Measurements from ENCODE around the gene FBXO28. TPM values are rescaled to one million over a fixed set of nuclear protein-coding genes. Genes with fewer than 3 reads are reported as not detected.

FBXO28 gene
- total RNA-seq, 1 donor from 2014 or later = 23.9 TPM

DNA sequence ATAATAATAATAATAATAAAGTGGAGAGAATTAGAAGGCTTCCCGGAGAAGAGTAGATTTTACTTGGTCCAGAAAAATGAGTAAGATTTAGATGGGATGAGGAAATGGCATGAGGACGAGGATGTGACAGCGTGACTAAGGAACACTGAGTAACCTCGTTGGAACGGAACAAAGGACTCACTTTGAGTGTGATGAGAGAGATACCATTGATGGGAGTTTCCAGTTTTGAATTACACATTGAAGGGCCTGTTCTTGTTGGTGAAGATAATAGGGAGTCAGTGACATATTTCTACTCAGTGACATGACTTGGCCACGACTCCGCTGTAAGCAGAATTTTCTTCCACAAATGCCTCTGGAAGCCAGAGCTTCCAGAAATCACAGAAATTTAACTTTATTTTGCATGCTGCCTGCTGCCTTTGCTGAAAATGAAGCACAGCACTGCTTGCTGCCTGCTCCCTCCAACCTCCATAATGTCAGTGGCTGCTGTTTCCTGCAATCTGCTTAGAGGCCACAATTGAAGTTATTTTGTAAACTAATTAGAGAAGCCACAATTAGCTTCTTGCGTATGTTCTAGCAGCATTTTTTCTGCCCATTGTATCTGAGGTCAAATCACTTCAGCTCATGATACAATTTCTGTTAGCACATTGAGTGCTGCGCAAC lies 33.7 kb upstream of the FBXO28 start:
- H3K4me3 Mint-ChIP-seq (ENCODE audit: unreplicated experiment) = no peak overlapping the region

DNA sequence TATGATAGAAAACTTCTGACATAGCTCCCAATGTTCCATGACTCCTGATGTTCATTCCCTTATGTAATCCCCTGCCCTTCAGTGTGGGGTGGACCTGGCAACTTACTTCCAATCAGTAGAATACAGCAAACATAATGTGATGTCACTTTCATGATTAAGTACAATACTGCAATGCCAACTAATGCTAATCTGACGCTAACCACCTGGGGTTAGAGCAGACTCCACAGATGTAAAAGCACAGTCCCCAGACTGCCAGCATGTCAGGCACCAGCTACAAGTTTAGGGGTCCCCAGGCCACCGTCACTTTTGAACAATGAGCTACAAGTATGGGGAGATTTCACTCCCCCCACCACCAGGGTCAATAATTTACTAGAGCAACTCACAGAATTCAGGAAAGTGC lies 32.3 kb upstream of the FBXO28 start:
- peaks cover 2% of the 10 kb centered on the region for H3K9me3 Mint-ChIP-seq (ENCODE audit: low read depth)
- TF ChIP-seq, protein P1, sequence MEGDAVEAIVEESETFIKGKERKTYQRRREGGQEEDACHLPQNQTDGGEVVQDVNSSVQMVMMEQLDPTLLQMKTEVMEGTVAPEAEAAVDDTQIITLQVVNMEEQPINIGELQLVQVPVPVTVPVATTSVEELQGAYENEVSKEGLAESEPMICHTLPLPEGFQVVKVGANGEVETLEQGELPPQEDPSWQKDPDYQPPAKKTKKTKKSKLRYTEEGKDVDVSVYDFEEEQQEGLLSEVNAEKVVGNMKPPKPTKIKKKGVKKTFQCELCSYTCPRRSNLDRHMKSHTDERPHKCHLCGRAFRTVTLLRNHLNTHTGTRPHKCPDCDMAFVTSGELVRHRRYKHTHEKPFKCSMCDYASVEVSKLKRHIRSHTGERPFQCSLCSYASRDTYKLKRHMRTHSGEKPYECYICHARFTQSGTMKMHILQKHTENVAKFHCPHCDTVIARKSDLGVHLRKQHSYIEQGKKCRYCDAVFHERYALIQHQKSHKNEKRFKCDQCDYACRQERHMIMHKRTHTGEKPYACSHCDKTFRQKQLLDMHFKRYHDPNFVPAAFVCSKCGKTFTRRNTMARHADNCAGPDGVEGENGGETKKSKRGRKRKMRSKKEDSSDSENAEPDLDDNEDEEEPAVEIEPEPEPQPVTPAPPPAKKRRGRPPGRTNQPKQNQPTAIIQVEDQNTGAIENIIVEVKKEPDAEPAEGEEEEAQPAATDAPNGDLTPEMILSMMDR (IDR thresholded peaks at IDR 0.05) = no peak
- peaks cover 4% of the 10 kb centered on the region for H3K4me1 Mint-ChIP-seq (ENCODE audit: low read depth)

More for the DNA sequence above, 33.7 kb upstream of the FBXO28 start:
- Mint-ChIP-seq H3K27me3 (ENCODE audit: low read depth) (peaks cover 8% of the 10 kb centered on the region), H3K36me3 (ENCODE audit: low read depth) (no peaks in the 10 kb centered on the region), H3K9me3 (ENCODE audit: low read depth) (peaks cover 2% of the 10 kb centered on the region), H3K4me1 (ENCODE audit: low read depth) (peaks cover 4% of the 10 kb centered on the region), H3K27ac (ENCODE audit: unreplicated experiment) (no peak overlapping the region)
- TF ChIP-seq, protein P1 (IDR thresholded peaks at IDR 0.05) = no peak
- no peak for DNase-seq (ENCODE audit: low spot score)

DNA sequence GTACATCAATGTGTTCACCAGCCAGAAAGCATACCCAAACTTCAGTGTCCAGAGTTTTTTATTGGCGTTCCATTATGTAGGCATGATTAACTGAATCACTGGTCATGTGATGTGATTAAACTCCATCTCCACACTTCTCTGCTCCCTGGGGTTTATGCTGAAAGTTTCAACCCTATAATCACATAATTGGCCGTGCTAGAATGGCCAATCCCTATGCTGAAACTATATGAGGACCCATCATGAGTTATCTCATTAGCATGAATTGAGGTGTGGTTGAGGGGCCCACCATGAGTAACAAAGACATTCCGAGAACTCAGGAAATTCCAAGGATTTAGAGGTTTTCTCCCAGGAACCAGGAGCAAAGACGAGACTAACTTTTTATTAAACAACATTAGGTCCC lies 31.8 kb upstream of the FBXO28 start:
- Mint-ChIP-seq H3K27ac (ENCODE audit: unreplicated experiment) (no peak overlapping the region), H3K27me3 (ENCODE audit: low read depth) (peaks cover 5% of the 10 kb centered on the region), H3K36me3 (ENCODE audit: low read depth) (no peaks in the 10 kb centered on the region), H3K9me3 (ENCODE audit: low read depth) (peaks cover 2% of the 10 kb centered on the region), H3K4me1 (ENCODE audit: low read depth) (peaks cover 4% of the 10 kb centered on the region), H3K4me3 (ENCODE audit: unreplicated experiment) (no peak overlapping the region)
- TF ChIP-seq, protein P1 (IDR thresholded peaks at IDR 0.05) = no peak
- DNase-seq (ENCODE audit: low spot score) = no peak

More for the DNA sequence above, 32.3 kb upstream of the FBXO28 start:
- Mint-ChIP-seq H3K27me3 (ENCODE audit: low read depth) (peaks cover 6% of the 10 kb centered on the region), H3K36me3 (ENCODE audit: low read depth) (no peaks in the 10 kb centered on the region), H3K27ac (ENCODE audit: unreplicated experiment) (no peak overlapping the region), H3K4me3 (ENCODE audit: unreplicated experiment) (no peak overlapping the region)
- no peak for DNase-seq (ENCODE audit: low spot score)

DNA sequence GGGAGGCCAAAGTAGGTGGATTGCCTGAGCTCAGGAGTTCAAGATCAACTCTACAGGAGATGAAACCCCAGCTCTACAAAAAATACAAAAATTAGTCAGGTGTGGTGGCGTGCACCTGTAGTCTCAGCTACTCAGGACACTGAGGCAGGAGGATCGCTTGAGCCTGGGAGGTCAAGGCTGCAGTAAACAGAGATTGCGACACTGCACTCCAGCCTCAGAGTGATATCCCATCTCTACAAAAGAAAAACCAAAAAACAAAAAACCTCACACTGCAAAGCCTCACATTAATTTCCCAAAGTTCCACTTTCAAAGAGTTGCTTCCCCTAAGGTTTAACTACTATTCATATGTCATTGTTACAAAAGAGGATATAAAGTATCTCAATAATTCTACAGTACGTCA lies 29.0 kb upstream of the FBXO28 start:
- H3K4me3 Mint-ChIP-seq (ENCODE audit: unreplicated experiment) = no peak overlapping the region
- no peak overlapping the region for H3K27ac Mint-ChIP-seq (ENCODE audit: unreplicated experiment)
- TF ChIP-seq, protein P1 (IDR thresholded peaks at IDR 0.05) = no peak
- H3K27me3 Mint-ChIP-seq (ENCODE audit: low read depth) = peaks cover 7% of the 10 kb centered on the region
- peaks cover 9% of the 10 kb centered on the region for H3K4me1 Mint-ChIP-seq (ENCODE audit: low read depth)
- no peak for DNase-seq (ENCODE audit: low spot score)
- peaks cover 2% of the 10 kb centered on the region for H3K9me3 Mint-ChIP-seq (ENCODE audit: low read depth)
- H3K36me3 Mint-ChIP-seq (ENCODE audit: low read depth) = no peaks in the 10 kb centered on the region

DNA sequence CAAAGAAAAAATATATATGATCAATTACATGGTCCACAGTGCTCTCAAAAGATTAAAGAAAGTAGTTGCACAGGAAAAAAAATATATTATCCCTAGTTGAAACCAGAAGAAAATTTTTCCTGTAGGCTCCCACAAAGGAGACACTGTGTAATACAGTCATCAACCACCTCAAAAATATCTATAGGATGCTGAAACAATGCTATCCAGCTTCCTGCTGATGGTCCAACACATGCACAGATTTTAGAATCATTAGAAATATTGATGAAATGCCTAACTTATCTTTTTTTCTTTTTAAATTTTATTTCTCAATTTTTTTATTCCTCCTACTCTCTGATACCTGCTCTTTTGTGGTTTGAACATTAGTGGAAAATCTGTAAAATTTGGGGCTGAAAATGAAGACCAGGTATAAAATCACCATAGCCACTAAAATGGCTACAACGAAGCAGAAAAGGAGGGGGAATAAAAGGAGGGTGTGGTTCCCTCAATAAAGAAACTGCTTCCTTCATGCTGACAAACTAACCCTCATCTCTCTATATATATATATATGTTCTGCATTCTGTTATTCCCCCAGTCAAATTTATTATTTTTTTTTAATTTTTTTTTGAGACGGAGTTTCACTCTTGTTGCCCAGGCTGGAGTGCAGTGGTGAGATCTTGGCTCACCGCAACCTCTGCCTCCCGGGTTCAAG lies 28.3 kb upstream of the FBXO28 start:
- Mint-ChIP-seq H3K36me3 (ENCODE audit: low read depth) (no peaks in the 10 kb centered on the region), H3K4me1 (ENCODE audit: low read depth) (peaks cover 5% of the 10 kb centered on the region), H3K9me3 (ENCODE audit: low read depth) (peaks cover 2% of the 10 kb centered on the region), H3K27ac (ENCODE audit: unreplicated experiment) (no peak overlapping the region), H3K27me3 (ENCODE audit: low read depth) (peaks cover 13% of the 10 kb centered on the region), H3K4me3 (ENCODE audit: unreplicated experiment) (no peak overlapping the region)
- TF ChIP-seq, protein P1 (IDR thresholded peaks at IDR 0.05) = no peak
- no peak for DNase-seq (ENCODE audit: low spot score)
